OCI-LY7 (cell line): ENCODE data around the gene PARD3.

Experiments
- CTCF ChIP-seq: fragments of 200-600 bp; sonication (generic); conservative IDR thresholded peaks from 2 replicates; pipeline ENCODE4 v1.5.1; 2014; ENCODE audit warnings: mild to moderate bottlenecking, antibody characterized with exemption, low read length, moderate library complexity, mixed read lengths
- EZH2phosphoT487 ChIP-seq: fragments of 200-600 bp; sonication (generic); IDR thresholded peaks from 2 replicates; pipeline ENCODE4 v1.6.1; 2018; ENCODE audit warnings: low read depth, borderline replicate concordance, mild to moderate bottlenecking, mixed run types, antibody characterized with exemption, low read length, moderate library complexity, mixed read lengths

- no peak for TF ChIP-seq CTCF
- TF ChIP-seq EZH2phosphoT487: no peak
These were observed 14.5 kb downstream of the PARD3 start for GRCh38 chr10:34800624-34801023.
